OCI-LY7 (cell line): ENCODE data around the gene SREBF1.

ENCODE experiments used
- EZH2phosphoT487 ChIP-seq: fragments of 200-600 bp; sonication (generic); IDR thresholded peaks from 2 replicates; pipeline ENCODE4 v1.6.1; 2018; ENCODE audit warnings: low read depth, borderline replicate concordance, mild to moderate bottlenecking, mixed run types, antibody characterized with exemption, low read length, moderate library complexity, mixed read lengths
- TF ChIP-seq, protein P1 (sequence below): fragments of 200-600 bp; sonication (generic); conservative IDR thresholded peaks from 2 replicates; pipeline ENCODE4 v1.5.1; 2014; ENCODE audit warnings: mild to moderate bottlenecking, antibody characterized with exemption, low read length, moderate library complexity, mixed read lengths

- TF ChIP-seq, protein P1, sequence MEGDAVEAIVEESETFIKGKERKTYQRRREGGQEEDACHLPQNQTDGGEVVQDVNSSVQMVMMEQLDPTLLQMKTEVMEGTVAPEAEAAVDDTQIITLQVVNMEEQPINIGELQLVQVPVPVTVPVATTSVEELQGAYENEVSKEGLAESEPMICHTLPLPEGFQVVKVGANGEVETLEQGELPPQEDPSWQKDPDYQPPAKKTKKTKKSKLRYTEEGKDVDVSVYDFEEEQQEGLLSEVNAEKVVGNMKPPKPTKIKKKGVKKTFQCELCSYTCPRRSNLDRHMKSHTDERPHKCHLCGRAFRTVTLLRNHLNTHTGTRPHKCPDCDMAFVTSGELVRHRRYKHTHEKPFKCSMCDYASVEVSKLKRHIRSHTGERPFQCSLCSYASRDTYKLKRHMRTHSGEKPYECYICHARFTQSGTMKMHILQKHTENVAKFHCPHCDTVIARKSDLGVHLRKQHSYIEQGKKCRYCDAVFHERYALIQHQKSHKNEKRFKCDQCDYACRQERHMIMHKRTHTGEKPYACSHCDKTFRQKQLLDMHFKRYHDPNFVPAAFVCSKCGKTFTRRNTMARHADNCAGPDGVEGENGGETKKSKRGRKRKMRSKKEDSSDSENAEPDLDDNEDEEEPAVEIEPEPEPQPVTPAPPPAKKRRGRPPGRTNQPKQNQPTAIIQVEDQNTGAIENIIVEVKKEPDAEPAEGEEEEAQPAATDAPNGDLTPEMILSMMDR = no peak
- no peak for TF ChIP-seq EZH2phosphoT487
Observed at GRCh38 chr17:17866425-17866824, 29.6 kb upstream of the SREBF1 start.
